H1 (cell line): ENCODE data around the gene WDR37. TPM values are rescaled to one million over a fixed set of nuclear protein-coding genes. Genes with fewer than 3 reads are reported as not detected.

Source experiments
- CTCF ChIA-PET: fragments of 300-600 bp; sonication (Branson Sonifier 250); formaldehyde crosslinking; loops from one replicate; lab custom pipeline; 2021; ENCODE audit not compliant: partially characterized antibody; lab: Charles Lee
- POLR2A ChIA-PET: fragments of 300-600 bp; sonication (Branson Sonifier 250); formaldehyde crosslinking; loops from one replicate; lab custom pipeline; 2021; ENCODE audit warnings: inconsistent platforms; ENCODE audit not compliant: partially characterized antibody; lab: Charles Lee
- DNase-seq, 2 experiments: peaks; one replicate each; pipeline versions ENCODE4 v3.0.0 to v3.0.0-alpha.2; 2010 to 2022; ENCODE audit warnings: low spot score in 2 of 2, low read depth in 1 of 2, mixed read lengths in 1 of 2
- FAIRE-seq: peaks from 2 replicates; lab custom pipeline; 2011; peaks lifted over from hg19 to GRCh38; lab: Jason Lieb, UNC
- H2AFZ ChIP-seq: 2 replicates; pipeline ENCODE4 v1.8.1; 2012; ENCODE audit warnings: low read length, inconsistent platforms
- H2AK5ac ChIP-seq: 2 replicates; pipeline ENCODE4 v1.6.1; 2013; ENCODE audit warnings: low read depth, low read length
- H2BK120ac ChIP-seq: replicated peaks from 2 replicates; pipeline ENCODE3; 2013; ENCODE audit warnings: low read depth, low read length, inconsistent platforms
- H2BK12ac ChIP-seq: 2 replicates; pipeline ENCODE4 v1.6.1; 2013; ENCODE audit warnings: low read depth, low read length
- H2BK15ac ChIP-seq: 2 replicates; pipeline ENCODE4 v1.6.1; 2013; ENCODE audit warnings: low read length
- H2BK20ac ChIP-seq: 2 replicates; pipeline ENCODE4 v1.6.1; 2013; ENCODE audit warnings: low read length
- H2BK5ac ChIP-seq: 2 replicates; pipeline ENCODE4 v1.6.1; 2013; ENCODE audit warnings: low read depth, low read length
- H3K14ac ChIP-seq: 2 replicates; pipeline ENCODE4 v1.6.1; 2013; ENCODE audit warnings: inconsistent platforms; ENCODE audit not compliant: insufficient read length
- H3K18ac ChIP-seq: 2 replicates; pipeline ENCODE4 v1.6.1; 2013; ENCODE audit warnings: low read length; ENCODE audit errors: extremely low read depth
- H3K23ac ChIP-seq: 2 replicates; pipeline ENCODE4 v1.6.1; 2013; ENCODE audit warnings: inconsistent platforms; ENCODE audit not compliant: insufficient read length
- H3K23me2 ChIP-seq: 2 replicates; pipeline ENCODE4 v1.6.1; 2013; ENCODE audit warnings: low read depth, low read length
- H3K27ac ChIP-seq: 2 replicates; pipeline ENCODE4 v1.6.1; 2011; ENCODE audit warnings: low read depth, low read length, inconsistent platforms
- H3K27me3 ChIP-seq, 4 experiments: replicated peaks in 1 of 4; 1 replicate in 1 of 4; 2 replicates in 3 of 4; pipeline versions ENCODE4 v1.6.1 to v1.8.1; 2011 to 2013; ENCODE audit warnings: low read length in 3 of 4, mild to moderate bottlenecking in 3 of 4, inconsistent platforms in 2 of 4, mixed read lengths in 2 of 4, moderate library complexity in 1 of 4; ENCODE audit not compliant: control insufficient read depth in 3 of 4, insufficient read depth in 3 of 4; ENCODE audit errors: extremely low read depth in 1 of 4
- H3K36me3 ChIP-seq, 4 experiments: 2 replicates each; pipeline versions ENCODE4 v1.6.1 to v1.8.1; 2011 to 2013; ENCODE audit warnings: mild to moderate bottlenecking in 4 of 4, low read length in 3 of 4, moderate library complexity in 2 of 4, control low read depth in 1 of 4, inconsistent platforms in 1 of 4; ENCODE audit not compliant: insufficient read depth in 4 of 4, control insufficient read depth in 2 of 4
- H3K4ac ChIP-seq: replicated peaks from 2 replicates; pipeline ENCODE3; 2013; ENCODE audit warnings: low read length, low read depth, mixed read lengths, inconsistent platforms; ENCODE audit not compliant: insufficient read length
- H3K4me1 ChIP-seq, 4 experiments: replicated peaks in 1 of 4; 1 replicate in 1 of 4; 2 replicates in 3 of 4; pipeline versions ENCODE4 v1.6.1 to v1.8.1; 2011 to 2013; ENCODE audit warnings: low read length in 3 of 4, inconsistent platforms in 2 of 4, mixed read lengths in 1 of 4; ENCODE audit not compliant: insufficient read depth in 4 of 4, control insufficient read depth in 3 of 4
- H3K4me2 ChIP-seq, 2 experiments: 2 replicates each; pipeline versions ENCODE4 v1.6.1 to v1.8.1; 2011 to 2013; ENCODE audit warnings: low read depth in 2 of 2, low read length in 2 of 2, control low read depth in 1 of 2, inconsistent platforms in 1 of 2, mild to moderate bottlenecking in 1 of 2; ENCODE audit not compliant: insufficient read depth in 1 of 2
- H3K4me3 ChIP-seq, 4 experiments: fragments of 200-600, 300-600 bp in 1 of 4; sonication (generic), shearing (Covaris generic), sonication (Bioruptor Twin) in 1 of 4; 2 replicates each; pipeline versions ENCODE4 v1.5.1 to v1.8.1; 2011 to 2016; ENCODE audit warnings: low read length in 4 of 4, low read depth in 3 of 4, control low read depth in 2 of 4, inconsistent platforms in 2 of 4, mild to moderate bottlenecking in 2 of 4, mixed read lengths in 1 of 4, moderate library complexity in 1 of 4; ENCODE audit not compliant: insufficient read depth in 2 of 4; ENCODE audit errors: extremely low read depth in 1 of 4
- H3K56ac ChIP-seq: replicated peaks from 2 replicates; pipeline ENCODE3; 2013; ENCODE audit warnings: low read depth, mild to moderate bottlenecking, mixed read lengths, low read length, inconsistent platforms; ENCODE audit not compliant: insufficient read length
- H3K79me1 ChIP-seq: 2 replicates; pipeline ENCODE4 v1.6.1; 2013; ENCODE audit warnings: low read depth, low read length, control low read depth
- H3K79me2 ChIP-seq, 2 experiments: 2 replicates each; pipeline versions ENCODE4 v1.6.1 to v1.8.1; 2012 to 2013; ENCODE audit warnings: low read length in 2 of 2, mild to moderate bottlenecking in 2 of 2, inconsistent platforms in 1 of 2; ENCODE audit not compliant: insufficient read depth in 2 of 2, control insufficient read depth in 1 of 2
- H3K9ac ChIP-seq, 4 experiments: replicated peaks in 1 of 4; 1 replicate in 1 of 4; 2 replicates in 3 of 4; pipeline versions ENCODE4 v1.6.1 to v1.8.1; 2011 to 2013; ENCODE audit warnings: low read depth in 3 of 4, low read length in 3 of 4, control low read depth in 2 of 4, mild to moderate bottlenecking in 2 of 4, moderate library complexity in 2 of 4, inconsistent platforms in 1 of 4; ENCODE audit errors: extremely low read depth in 1 of 4
- H3K9me3 ChIP-seq, 2 experiments: 2 replicates each; pipeline versions ENCODE4 v1.6.1 to v1.8.1; 2012 to 2013; ENCODE audit warnings: mild to moderate bottlenecking in 2 of 2, moderate library complexity in 2 of 2, control low read depth in 1 of 2, inconsistent platforms in 1 of 2, low read depth in 1 of 2, low read length in 1 of 2, mixed read lengths in 1 of 2; ENCODE audit not compliant: insufficient read depth in 2 of 2
- H4K20me1 ChIP-seq, 2 experiments: replicated peaks in 1 of 2; 2 replicates each; pipeline versions ENCODE3 to v1.8.1; 2011 to 2013; ENCODE audit warnings: inconsistent platforms in 2 of 2, low read length in 2 of 2, mild to moderate bottlenecking in 1 of 2; ENCODE audit not compliant: insufficient read depth in 2 of 2, control insufficient read depth in 1 of 2
- H4K5ac ChIP-seq: 2 replicates; pipeline ENCODE4 v1.6.1; 2013; ENCODE audit warnings: low read length, low read depth, mixed read lengths, inconsistent platforms; ENCODE audit not compliant: insufficient read length
- H4K8ac ChIP-seq: 2 replicates; pipeline ENCODE4 v1.8.0; 2013; ENCODE audit warnings: mild to moderate bottlenecking, moderate library complexity, low read length, inconsistent platforms; ENCODE audit not compliant: insufficient read depth; ENCODE audit errors: extremely low read depth
- H4K91ac ChIP-seq: replicated peaks from 2 replicates; pipeline ENCODE3; 2013; ENCODE audit warnings: low read length, mixed read lengths, inconsistent platforms; ENCODE audit not compliant: insufficient read length
- ATF2 ChIP-seq: IDR thresholded peaks from 2 replicates; pipeline ENCODE4 v1.6.1; 2012; ENCODE audit warnings: low read length, inconsistent platforms
- BRCA1 ChIP-seq: IDR thresholded peaks from 2 replicates; pipeline ENCODE4 v1.6.1; 2012; ENCODE audit warnings: low read depth, low read length, improper control_type of control experiment
- E2F6 ChIP-seq: IDR thresholded peaks from 2 replicates; pipeline ENCODE4 v1.6.1; 2012; ENCODE audit warnings: inconsistent platforms
- KDM5A ChIP-seq: fragments of 200-600 bp; IDR thresholded peaks from 2 replicates; pipeline ENCODE4 v1.7.1; 2012; ENCODE audit warnings: mild to moderate bottlenecking, low read length, inconsistent platforms, mixed read lengths
- NANOG ChIP-seq: IDR thresholded peaks from 2 replicates; pipeline ENCODE4 v1.6.1; 2011; ENCODE audit warnings: low read length, low read depth, mild to moderate bottlenecking, inconsistent platforms; ENCODE audit not compliant: insufficient read depth, poor library complexity, severe bottlenecking
- RFX5 ChIP-seq: IDR thresholded peaks from 2 replicates; pipeline ENCODE4 v1.6.1; 2011; ENCODE audit warnings: low read depth, low read length, improper control_type of control experiment, borderline replicate concordance
- RXRA ChIP-seq: IDR thresholded peaks from 2 replicates; pipeline ENCODE4 v1.6.1; 2011; ENCODE audit warnings: low read depth, mild to moderate bottlenecking, low read length, moderate library complexity; ENCODE audit not compliant: insufficient read depth
- SUZ12 ChIP-seq: fragments of 200-600 bp; sonication (generic); IDR thresholded peaks from 2 replicates; pipeline ENCODE4 v1.6.1; 2012; ENCODE audit warnings: mild to moderate bottlenecking, inconsistent platforms, low read length, moderate library complexity, mixed read lengths
- WGBS, 2 experiments: shearing (Covaris generic) in 1 of 2; methylation state at CpG; one replicate each; pipeline versions ENCODE4 v1.1.6 to v1.1.7; 2013 to 2015; ENCODE audit warnings: low lambda C conversion rate in 2 of 2, mixed read lengths in 2 of 2, inconsistent platforms in 1 of 2, low coverage in 1 of 2, missing lambda C conversion rate in 1 of 2; ENCODE audit not compliant: insufficient replicate concordance in 2 of 2, insufficient coverage in 1 of 2, insufficient read length in 1 of 2; ENCODE audit errors: extremely low coverage in 1 of 2, missing lambda C conversion rate in 1 of 2; 5-methylcytosine and 5-hydroxymethylcytosine counted together
- polyA plus RNA-seq, 7 experiments: library from polyadenylated mRNA; depleted of rRNA in 3 of 7; stranded (reverse) in 5 of 7; unstranded in 2 of 7; fragments of >200 nt in 5 of 7; fragments of 200-250 nt in 2 of 7; gene quantifications; 1 replicate in 5 of 7; 2 replicates in 1 of 7; 4 replicates in 1 of 7; pipeline versions ENCODE4 v1.2.1 to v1.2.3, GENCODE V29; 2011 to 2013; ENCODE audit warnings: missing spikeins in 2 of 7, mixed read lengths in 2 of 7
- total RNA-seq: library from RNA; stranded (reverse); fragmentation: NEBNext Ultra II Directional; extraction: Animal tissue kit (Norgen Biotek cat#: 25700); gene quantifications from 2 replicates; pipeline ENCODE4 v1.2.1, GENCODE V29; 2021

The WDR37 gene
- total and polyA plus RNA-seq, 2 of the 8 experiments (the other 6 are each of a cell fraction or from before 2014, with no cell fraction given), result 9.6 to 12.0 TPM

- H2AK5ac ChIP-seq, result peak within 1 kb of the TSS; percentile 6; the same call in 1 of the 2 replicates
- 2% methylated on average over 42 of the region's 83 CpGs; no CpG with 5 or more reads in 1 of the 2 experiments for WGBS, 2 experiments
- DNase-seq, result peak; percentile 91 to 94
- H3K56ac ChIP-seq, result peak within 1 kb of the TSS; percentile 100
- no peaks in the 10 kb centered on the region for H3K27me3 ChIP-seq
- H2BK5ac ChIP-seq, result peak within 1 kb of the TSS; percentile 99
- FAIRE-seq, result no peak
- peaks cover 6 to 20% of the 10 kb centered on the region in 2 experiments for H4K20me1 ChIP-seq
- peak within 1 kb of the TSS; percentile 75 for H3K18ac ChIP-seq
- H2BK15ac ChIP-seq, result peak within 1 kb of the TSS; percentile 77; the same call in 1 of the 2 replicates
- H3K36me3 ChIP-seq, result peaks cover 0 to 28% (median 2%) of the 10 kb centered on the region in 4 experiments; a peak in 4 of 8 replicates
- peak within 1 kb of the TSS; percentile 86 for H3K4ac ChIP-seq
- no peaks in the 10 kb centered on the region for H3K9me3 ChIP-seq
- peak within 1 kb of the TSS; percentile 76 to 97 for H3K4me2 ChIP-seq
- peak within 1 kb of the TSS; percentile 89 for H4K5ac ChIP-seq
- H2BK12ac ChIP-seq, result peak within 1 kb of the TSS; percentile 88
- H3K27ac ChIP-seq, result peak within 1 kb of the TSS; percentile 98
- peak within 1 kb of the TSS; percentile 98 for H4K8ac ChIP-seq
- H4K91ac ChIP-seq, result peak within 1 kb of the TSS; percentile 98
- CTCF ChIA-PET, result no interaction called here
- peak within 1 kb of the TSS; percentile 25 for H3K14ac ChIP-seq
- H3K23ac ChIP-seq, result no peak within 1 kb of the TSS
- H3K9ac ChIP-seq, result peak within 1 kb of the TSS; percentile 72 to 91 (median 86)
- H2BK120ac ChIP-seq, result peak within 1 kb of the TSS; percentile 97
- no peak within 1 kb of the TSS for H2AFZ ChIP-seq
- H3K79me1 ChIP-seq, result peaks cover 8% of the 10 kb centered on the region; the same call in 1 of the 2 replicates
- no peaks in the 10 kb centered on the region; the same call in 1 of the 2 replicates for H3K23me2 ChIP-seq
- POLR2A ChIA-PET, result interaction anchor here (0.7 to 2.9 kb wide), 22 partner anchors 9 to 121 kb away, joined by 3 to 22 read pairs (median 4); partner anchors contain the start of gene GTPBP4
- peaks cover 0 to 5% (median 2%) of the 10 kb centered on the region in 4 experiments; a peak in 3 of 7 replicates for H3K4me1 ChIP-seq
- H3K4me3 ChIP-seq, result peak within 1 kb of the TSS; percentile 79 to 98 (median 95)
- peaks cover 24 to 79% of the 10 kb centered on the region in 2 experiments for H3K79me2 ChIP-seq
- H2BK20ac ChIP-seq, result 0 out of 2 replicates have a peak within 1 kb of the TSS, but pooled peaks have one; percentile 77
- TF ChIP-seq NANOG (no peak), ATF2 (0 out of 2 replicates have a peak, but pooled peaks have one; percentile 11), KDM5A (peak; percentile 7; the same call in 1 of the 2 replicates), RFX5 (no peak), SUZ12 (no peak), BRCA1 (no peak), RXRA (no peak), E2F6 (peak; percentile 16; the same call in 1 of the 2 replicates)
These were observed 7.3 kb upstream of the WDR37 start, which contains the start of gene IDI1 for GRCh38 chr10:1048732-1049424. IDI1 (minus strand) TSS chr10:1049119; CDS start chr10:1049003, 116 bp downstream.
